PC-9 (cell line): ENCODE results near the gene GLP2R. TPM values are rescaled to one million over a fixed set of nuclear protein-coding genes. Genes with fewer than 3 reads are reported as not detected.

Source experiments
- BruUV-seq: library from RNA; stranded (reverse); fragments of 400-500 nt; replicated peaks from 2 replicates; lab custom pipeline; 2021; lab: Mats Ljungman, UMichigan
- CTCF ChIA-PET: fragments of 300-600 bp; sonication (Branson Sonifier 250); formaldehyde crosslinking; loops from one replicate; lab custom pipeline; 2022; ENCODE audit warnings: antibody characterized with exemption; lab: Charles Lee
- POLR2A ChIA-PET: fragments of 300-600 bp; sonication (Branson Sonifier 250); formaldehyde crosslinking; loops from one replicate; lab custom pipeline; 2022; ENCODE audit warnings: antibody characterized with exemption; ENCODE audit not compliant: unreplicated experiment; lab: Charles Lee
- DNase-seq, 2 experiments: peaks; one replicate each; pipeline versions ENCODE4 v3.0.0 to v3.0.0-alpha.2; 2015 to 2022; ENCODE audit warnings: mixed read lengths in 1 of 2
- H2AFZ ChIP-seq: fragments of 200-600 bp; sonication (generic); 2 replicates; pipeline ENCODE4 v1.8.1; 2017; ENCODE audit warnings: antibody characterized with exemption
- H3F3A ChIP-seq: fragments of 200-600 bp; sonication (generic); 2 replicates; pipeline ENCODE4 v1.8.1; 2017; ENCODE audit warnings: antibody characterized with exemption, mild to moderate bottlenecking, low read depth; ENCODE audit not compliant: insufficient read depth
- H3K27ac ChIP-seq: fragments of 200-600 bp; sonication (generic); 2 replicates; pipeline ENCODE4 v1.6.1; 2016; ENCODE audit warnings: mixed run types
- H3K27me3 ChIP-seq: fragments of 200-600 bp; sonication (generic); 2 replicates; pipeline ENCODE4 v1.6.1; 2016; ENCODE audit warnings: low read depth, mixed run types; ENCODE audit not compliant: insufficient read depth
- H3K36me3 ChIP-seq: fragments of 200-600 bp; sonication (generic); 2 replicates; pipeline ENCODE4 v1.6.1; 2016; ENCODE audit warnings: low read depth, mixed run types
- H3K4me1 ChIP-seq: fragments of 200-600 bp; sonication (generic); replicated peaks from 2 replicates; pipeline ENCODE4 v1.6.1; 2016; ENCODE audit warnings: mixed run types; ENCODE audit not compliant: insufficient read depth
- H3K4me2 ChIP-seq: fragments of 200-600 bp; sonication (generic); 2 replicates; pipeline ENCODE4 v1.6.1; 2017; ENCODE audit warnings: mixed run types
- H3K4me3 ChIP-seq: fragments of 200-600 bp; sonication (generic); 2 replicates; pipeline ENCODE4 v1.6.1; 2016; ENCODE audit warnings: mixed run types
- H3K79me2 ChIP-seq: fragments of 200-600 bp; sonication (generic); 2 replicates; pipeline ENCODE4 v1.6.1; 2017; ENCODE audit warnings: low read depth, mixed run types
- H3K9me2 ChIP-seq: fragments of 200-600 bp; sonication (generic); 2 replicates; pipeline ENCODE4 v1.8.1; 2017; ENCODE audit warnings: mild to moderate bottlenecking; ENCODE audit not compliant: insufficient read depth
- H3K9me3 ChIP-seq: fragments of 200-600 bp; sonication (generic); 2 replicates; pipeline ENCODE4 v1.8.1; 2016; ENCODE audit warnings: low read depth; ENCODE audit not compliant: insufficient read depth
- H4K20me1 ChIP-seq: fragments of 200-600 bp; sonication (generic); 2 replicates; pipeline ENCODE4 v1.8.1; 2017; ENCODE audit not compliant: insufficient read depth
- EZH2 ChIP-seq: fragments of 200-600 bp; sonication (generic); IDR thresholded peaks from 2 replicates; pipeline ENCODE4 v1.8.0; 2017; ENCODE audit warnings: antibody characterized with exemption, low read depth
- intact Hi-C: fragments of 100-400 bp; cut with micrococcal nuclease; formaldehyde crosslinking; loops from one replicate; pipeline ENCODE4 v1.10.0; 2022; ENCODE audit not compliant: unreplicated experiment
- total RNA-seq: library from RNA; stranded (reverse); gene quantifications from 2 replicates; pipeline ENCODE4 v1.2.3, GENCODE V29; 2021
- TF ChIP-seq, protein P1 (sequence below): fragments of 200-600 bp; sonication (generic); conservative IDR thresholded peaks from 2 replicates; pipeline ENCODE4 v1.6.1; 2017; ENCODE audit warnings: mixed run types, antibody characterized with exemption, mild to moderate bottlenecking, moderate library complexity

GLP2R gene
- total RNA-seq, 1 experiment from 2014 or later = 3.2 TPM

DNA sequence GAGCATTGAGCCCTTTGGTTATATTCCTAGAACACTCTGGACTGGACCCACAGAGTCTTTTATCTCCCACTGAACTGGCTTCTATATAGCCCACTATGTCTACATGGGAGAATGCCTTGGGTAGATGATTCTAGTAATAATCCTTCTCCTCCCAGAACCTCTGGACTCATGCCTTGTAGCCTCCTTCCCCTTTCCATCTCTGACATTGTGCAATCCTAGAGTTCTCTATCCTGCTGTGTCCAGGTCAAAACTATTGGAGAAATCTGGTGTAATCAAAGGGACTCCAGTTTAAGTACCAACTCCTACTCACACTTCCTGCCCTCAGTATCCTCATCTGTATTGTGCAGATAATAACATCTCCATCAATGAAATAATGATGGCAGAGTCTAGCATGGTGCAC lies 70.2 kb downstream of the GLP2R start:
- no peak overlapping the region for H3K4me2 ChIP-seq
- no peaks in the 10 kb centered on the region for H3K9me2 ChIP-seq
- H3K36me3 ChIP-seq = no peaks in the 10 kb centered on the region
- no peak overlapping the region for H2AFZ ChIP-seq
- no peaks in the 10 kb centered on the region for H3K9me3 ChIP-seq
- no peak for TF ChIP-seq EZH2
- TF ChIP-seq, protein P1, sequence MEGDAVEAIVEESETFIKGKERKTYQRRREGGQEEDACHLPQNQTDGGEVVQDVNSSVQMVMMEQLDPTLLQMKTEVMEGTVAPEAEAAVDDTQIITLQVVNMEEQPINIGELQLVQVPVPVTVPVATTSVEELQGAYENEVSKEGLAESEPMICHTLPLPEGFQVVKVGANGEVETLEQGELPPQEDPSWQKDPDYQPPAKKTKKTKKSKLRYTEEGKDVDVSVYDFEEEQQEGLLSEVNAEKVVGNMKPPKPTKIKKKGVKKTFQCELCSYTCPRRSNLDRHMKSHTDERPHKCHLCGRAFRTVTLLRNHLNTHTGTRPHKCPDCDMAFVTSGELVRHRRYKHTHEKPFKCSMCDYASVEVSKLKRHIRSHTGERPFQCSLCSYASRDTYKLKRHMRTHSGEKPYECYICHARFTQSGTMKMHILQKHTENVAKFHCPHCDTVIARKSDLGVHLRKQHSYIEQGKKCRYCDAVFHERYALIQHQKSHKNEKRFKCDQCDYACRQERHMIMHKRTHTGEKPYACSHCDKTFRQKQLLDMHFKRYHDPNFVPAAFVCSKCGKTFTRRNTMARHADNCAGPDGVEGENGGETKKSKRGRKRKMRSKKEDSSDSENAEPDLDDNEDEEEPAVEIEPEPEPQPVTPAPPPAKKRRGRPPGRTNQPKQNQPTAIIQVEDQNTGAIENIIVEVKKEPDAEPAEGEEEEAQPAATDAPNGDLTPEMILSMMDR = no peak
- H3K27me3 ChIP-seq = no peaks in the 10 kb centered on the region
- no peak overlapping the region for H3K4me3 ChIP-seq
- no peak overlapping the region for H3K27ac ChIP-seq
- BruUV-seq = no TSS peak
- no peaks in the 10 kb centered on the region for H3K79me2 ChIP-seq
- H3F3A ChIP-seq = no peaks in the 10 kb centered on the region
- peaks cover 6% of the 10 kb centered on the region; the same call in 1 of the 2 replicates for H3K4me1 ChIP-seq
- no peaks in the 10 kb centered on the region for H4K20me1 ChIP-seq
- POLR2A ChIA-PET = no interaction called here
- CTCF ChIA-PET = no interaction called here
- intact Hi-C loops = no loop called here
- DNase-seq = no peak

DNA sequence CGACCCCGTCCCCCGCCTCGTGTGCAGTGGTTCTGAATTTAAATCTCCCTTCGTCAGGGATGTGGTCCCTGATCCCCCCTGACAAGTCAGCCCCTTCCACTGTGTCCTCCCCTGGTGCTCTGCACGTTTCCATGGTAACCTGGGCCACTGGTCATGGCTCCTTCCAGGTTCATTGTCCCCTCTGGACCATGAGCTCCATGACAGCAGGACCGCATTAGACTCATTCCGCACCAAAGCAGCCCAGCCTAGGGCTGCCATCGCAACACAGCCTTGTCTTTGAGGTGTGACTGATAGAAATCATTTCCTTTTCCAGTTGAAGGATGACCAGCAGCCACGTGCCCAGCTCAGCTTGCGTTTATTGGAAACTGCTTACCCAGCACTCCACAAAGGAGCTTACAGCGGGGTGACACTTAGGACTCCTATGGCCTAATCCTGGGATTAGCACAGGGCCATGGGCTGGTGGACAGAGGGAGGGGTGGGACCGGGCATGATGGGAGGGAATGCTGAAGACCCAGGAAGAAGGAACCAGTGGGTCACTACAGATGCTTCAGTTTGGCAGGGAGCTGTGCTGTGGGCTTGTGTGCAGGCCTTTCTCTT lies 71.7 kb downstream of the GLP2R start:
- CTCF ChIA-PET = no interaction called here
- Histone ChIP-seq H3K27me3 (no peaks in the 10 kb centered on the region), H3K9me2 (no peaks in the 10 kb centered on the region), H3K36me3 (no peaks in the 10 kb centered on the region), H3K4me2 (no peak overlapping the region), H3K9me3 (no peaks in the 10 kb centered on the region), H3K4me3 (no peak overlapping the region), H3K4me1 (peaks cover 8% of the 10 kb centered on the region; the same call in 1 of the 2 replicates), H4K20me1 (no peaks in the 10 kb centered on the region), H3K27ac (no peak overlapping the region), H3K79me2 (no peaks in the 10 kb centered on the region), H3F3A (no peaks in the 10 kb centered on the region), H2AFZ (no peak overlapping the region)
- intact Hi-C loops = no loop called here
- POLR2A ChIA-PET = no interaction called here
- no peak for TF ChIP-seq EZH2
- TF ChIP-seq, protein P1 = no peak
- DNase-seq = no peak
- no TSS peak for BruUV-seq

DNA sequence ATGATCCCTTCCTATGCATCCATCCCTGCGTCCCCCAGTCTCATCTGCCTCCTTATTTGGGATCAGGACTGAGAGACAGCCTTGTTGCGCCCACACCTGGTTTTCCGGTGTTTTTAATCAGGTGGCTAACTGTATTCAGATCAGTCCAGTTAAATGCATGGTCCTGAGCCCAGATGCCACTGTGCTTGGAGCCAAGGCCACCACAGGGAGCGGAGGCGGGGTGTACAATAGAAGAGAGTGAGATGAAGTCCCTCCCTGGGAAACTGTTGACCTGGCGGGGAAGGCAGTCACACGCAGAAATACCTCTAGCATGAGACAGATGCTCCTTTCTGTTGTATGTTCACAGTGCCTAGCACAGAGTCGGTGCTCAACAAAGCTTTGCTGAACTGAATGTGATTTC lies 73.1 kb downstream of the GLP2R start:
- H3K27me3 ChIP-seq = no peaks in the 10 kb centered on the region
- intact Hi-C loops = no loop called here
- DNase-seq = no peak
- no TSS peak for BruUV-seq
- no peaks in the 10 kb centered on the region for H3F3A ChIP-seq
- no peaks in the 10 kb centered on the region for H3K9me2 ChIP-seq
- no peak for TF ChIP-seq EZH2
- TF ChIP-seq, protein P1 = no peak
- no peaks in the 10 kb centered on the region for H3K79me2 ChIP-seq
- ChIA-PET POLR2A (no interaction called here), CTCF (no interaction called here)
- H3K36me3 ChIP-seq = no peaks in the 10 kb centered on the region
- no peaks in the 10 kb centered on the region for H3K9me3 ChIP-seq
- peaks cover 8% of the 10 kb centered on the region; the same call in 1 of the 2 replicates for H3K4me1 ChIP-seq
- no peak overlapping the region for H3K4me2 ChIP-seq
- H4K20me1 ChIP-seq = no peaks in the 10 kb centered on the region
- no peak overlapping the region for H3K27ac ChIP-seq
- no peak overlapping the region for H2AFZ ChIP-seq
- H3K4me3 ChIP-seq = no peak overlapping the region
